ENCODE measurements around the gene NOL12.

NOL12 gene

GRCh38 chr22:37660709-37661045 lies 25.5 kb upstream of the NOL12 start:
- Histone ChIP-seq H3K27ac (ENCODE audit: low read depth, low read length) (no peak overlapping the region), H3K4me1 (ENCODE audit: insufficient read depth, low read length) (peaks cover 4% of the 10 kb centered on the region; the same call in 1 of the 2 replicates), H3K9me3 (ENCODE audit: insufficient read depth, low read depth, low read length) (no peaks in the 10 kb centered on the region), H3K4me3 (ENCODE audit: low read length) (no peak overlapping the region), H3K27me3 (ENCODE audit: insufficient read depth, low read length) (no peaks in the 10 kb centered on the region), H3K36me3 (ENCODE audit: insufficient read depth, low read length) (peaks cover 12% of the 10 kb centered on the region), H3K9ac (ENCODE audit: low read depth, low read length) (no peak overlapping the region)
- 95% methylated on average over 2 of the region's 2 CpGs for WGBS

DNA sequence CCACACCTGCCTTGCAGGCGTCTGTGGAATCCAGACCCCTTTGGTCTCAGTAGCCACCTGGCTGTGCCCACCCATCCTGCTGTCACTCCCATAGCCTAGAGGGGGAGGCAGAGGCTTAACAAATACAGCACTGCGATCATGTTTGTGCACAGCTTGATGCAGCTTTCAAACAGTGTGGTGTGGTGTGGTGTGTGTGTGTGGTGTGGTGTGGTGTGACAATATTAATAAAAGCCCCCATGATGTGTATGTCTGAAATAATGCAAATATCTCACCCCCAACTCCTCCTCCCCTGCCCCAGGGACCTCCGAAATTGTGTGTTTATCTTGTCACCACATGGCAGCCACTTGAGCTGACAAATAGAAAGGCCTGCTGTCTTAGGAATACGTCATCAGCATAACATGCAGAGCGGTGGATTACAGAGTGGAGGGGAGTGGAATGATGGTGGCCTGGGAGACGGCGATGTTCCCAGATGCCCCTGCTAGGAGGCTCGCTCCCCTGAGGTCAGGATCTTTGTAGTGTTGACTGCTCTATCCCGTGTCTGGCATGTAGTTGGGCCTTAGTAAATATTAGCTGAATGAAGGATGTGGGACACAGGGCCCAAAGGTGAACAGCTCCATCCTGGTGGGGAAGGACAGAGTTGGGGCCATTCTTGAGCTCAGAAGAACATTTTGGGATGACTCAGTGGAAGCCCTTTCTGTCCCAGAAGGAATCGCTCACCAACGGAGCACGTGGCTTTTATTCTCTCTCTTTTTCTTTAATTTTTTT lies 24.8 kb upstream of the NOL12 start:
- Histone ChIP-seq H3K36me3 (ENCODE audit: insufficient read depth, low read length) (peaks cover 19% of the 10 kb centered on the region), H3K9me3 (ENCODE audit: insufficient read depth, low read depth, low read length) (no peaks in the 10 kb centered on the region), H3K27ac (ENCODE audit: low read depth, low read length) (no peak overlapping the region), H3K4me1 (ENCODE audit: insufficient read depth, low read length) (peaks cover 4% of the 10 kb centered on the region; the same call in 1 of the 2 replicates), H3K27me3 (ENCODE audit: insufficient read depth, low read length) (no peaks in the 10 kb centered on the region), H3K4me3 (ENCODE audit: low read length) (no peak overlapping the region), H3K9ac (ENCODE audit: low read depth, low read length) (no peak overlapping the region)
- WGBS = 83% methylated on average over 12 of the region's 12 CpGs

GRCh38 chr22:37662039-37662438 lies 24.1 kb upstream of the NOL12 start:
- WGBS = 94% methylated on average over 5 of the region's 5 CpGs
- Histone ChIP-seq H3K9ac (ENCODE audit: low read depth, low read length) (no peak overlapping the region), H3K4me1 (ENCODE audit: insufficient read depth, low read length) (peaks cover 4% of the 10 kb centered on the region; the same call in 1 of the 2 replicates), H3K27ac (ENCODE audit: low read depth, low read length) (no peak overlapping the region), H3K36me3 (ENCODE audit: insufficient read depth, low read length) (peaks cover 25% of the 10 kb centered on the region), H3K4me3 (ENCODE audit: low read length) (no peak overlapping the region), H3K27me3 (ENCODE audit: insufficient read depth, low read length) (no peaks in the 10 kb centered on the region), H3K9me3 (ENCODE audit: insufficient read depth, low read depth, low read length) (no peaks in the 10 kb centered on the region)

- H3K36me3 ChIP-seq (ENCODE audit: insufficient read depth, low read length) = peaks cover 25% of the 10 kb centered on the region
- no peak overlapping the region for H3K9ac ChIP-seq (ENCODE audit: low read depth, low read length)
- H3K27me3 ChIP-seq (ENCODE audit: insufficient read depth, low read length) = no peaks in the 10 kb centered on the region
- no peak overlapping the region for H3K27ac ChIP-seq (ENCODE audit: low read depth, low read length)
- 0 out of 2 replicates have a peak, but pooled peaks cover 4% of the 10 kb centered on the region for H3K4me1 ChIP-seq (ENCODE audit: insufficient read depth, low read length)
- H3K4me3 ChIP-seq (ENCODE audit: low read length) = no peak overlapping the region
- 93% methylated on average over 16 of the region's 16 CpGs for WGBS
- H3K9me3 ChIP-seq (ENCODE audit: insufficient read depth, low read depth, low read length) = no peaks in the 10 kb centered on the region
Observed at GRCh38 chr22:37663521-37664140, 22.5 kb upstream of the NOL12 start.

- Histone ChIP-seq H3K4me3 (ENCODE audit: low read length) (no peak overlapping the region), H3K9me3 (ENCODE audit: insufficient read depth, low read depth, low read length) (no peaks in the 10 kb centered on the region), H3K36me3 (ENCODE audit: insufficient read depth, low read length) (peaks cover 25% of the 10 kb centered on the region), H3K9ac (ENCODE audit: low read depth, low read length) (no peak overlapping the region), H3K27ac (ENCODE audit: low read depth, low read length) (no peak overlapping the region), H3K27me3 (ENCODE audit: insufficient read depth, low read length) (no peaks in the 10 kb centered on the region), H3K4me1 (ENCODE audit: insufficient read depth, low read length) (0 out of 2 replicates have a peak, but pooled peaks cover 4% of the 10 kb centered on the region)
- 92% methylated on average over 16 of the region's 16 CpGs for WGBS
Observed at GRCh38 chr22:37664249-37665101, 21.7 kb upstream of the NOL12 start.

DNA sequence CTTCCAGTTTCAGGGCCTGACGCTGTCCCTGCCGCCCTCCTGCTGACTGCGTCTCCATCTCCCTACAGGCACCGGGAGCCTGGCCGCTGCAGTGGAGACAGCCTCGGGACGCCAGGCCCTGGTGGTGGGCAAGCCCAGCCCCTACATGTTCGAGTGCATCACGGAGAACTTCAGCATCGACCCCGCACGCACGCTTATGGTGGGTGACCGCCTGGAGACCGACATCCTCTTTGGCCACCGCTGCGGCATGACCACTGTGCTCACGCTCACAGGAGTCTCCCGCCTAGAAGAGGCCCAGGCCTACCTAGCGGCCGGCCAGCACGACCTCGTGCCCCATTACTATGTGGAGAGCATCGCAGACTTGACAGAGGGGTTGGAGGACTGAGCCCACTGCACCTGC lies 20.7 kb upstream of the NOL12 start:
- Histone ChIP-seq H3K4me3 (ENCODE audit: low read length) (no peak overlapping the region), H3K27me3 (ENCODE audit: insufficient read depth, low read length) (no peaks in the 10 kb centered on the region), H3K4me1 (ENCODE audit: insufficient read depth, low read length) (0 out of 2 replicates have a peak, but pooled peaks cover 2% of the 10 kb centered on the region), H3K36me3 (ENCODE audit: insufficient read depth, low read length) (peaks cover 25% of the 10 kb centered on the region), H3K9me3 (ENCODE audit: insufficient read depth, low read depth, low read length) (no peaks in the 10 kb centered on the region), H3K9ac (ENCODE audit: low read depth, low read length) (no peak overlapping the region), H3K27ac (ENCODE audit: low read depth, low read length) (no peak overlapping the region)
- 97% methylated on average over 24 of the region's 24 CpGs for WGBS

DNA sequence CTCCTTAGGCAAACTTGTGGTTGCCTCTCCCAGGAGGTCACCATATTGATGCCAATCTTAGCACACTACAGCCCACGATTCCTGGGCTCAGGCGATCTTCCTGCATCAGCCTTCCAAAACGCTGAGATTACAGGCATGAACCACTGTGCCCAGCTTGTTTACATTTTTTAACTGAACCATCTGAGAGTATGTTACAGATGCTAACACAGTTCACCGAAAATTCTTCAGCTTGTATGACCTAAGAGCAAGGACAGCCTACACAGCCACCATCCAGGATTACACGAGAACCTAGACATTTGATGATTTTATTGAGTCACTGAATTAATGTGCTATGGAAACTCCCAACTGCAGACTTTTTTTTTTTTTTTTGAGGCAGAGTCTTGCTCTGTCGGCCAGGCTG lies 16.6 kb upstream of the NOL12 start:
- Histone ChIP-seq H3K27ac (ENCODE audit: low read depth, low read length) (no peak overlapping the region), H3K36me3 (ENCODE audit: insufficient read depth, low read length) (peaks cover 20% of the 10 kb centered on the region), H3K9ac (ENCODE audit: low read depth, low read length) (no peak overlapping the region), H3K4me3 (ENCODE audit: low read length) (no peak overlapping the region), H3K4me1 (ENCODE audit: insufficient read depth, low read length) (no peaks in the 10 kb centered on the region), H3K27me3 (ENCODE audit: insufficient read depth, low read length) (no peaks in the 10 kb centered on the region), H3K9me3 (ENCODE audit: insufficient read depth, low read depth, low read length) (no peaks in the 10 kb centered on the region)
- WGBS = 94% methylated on average over 6 of the region's 6 CpGs

DNA sequence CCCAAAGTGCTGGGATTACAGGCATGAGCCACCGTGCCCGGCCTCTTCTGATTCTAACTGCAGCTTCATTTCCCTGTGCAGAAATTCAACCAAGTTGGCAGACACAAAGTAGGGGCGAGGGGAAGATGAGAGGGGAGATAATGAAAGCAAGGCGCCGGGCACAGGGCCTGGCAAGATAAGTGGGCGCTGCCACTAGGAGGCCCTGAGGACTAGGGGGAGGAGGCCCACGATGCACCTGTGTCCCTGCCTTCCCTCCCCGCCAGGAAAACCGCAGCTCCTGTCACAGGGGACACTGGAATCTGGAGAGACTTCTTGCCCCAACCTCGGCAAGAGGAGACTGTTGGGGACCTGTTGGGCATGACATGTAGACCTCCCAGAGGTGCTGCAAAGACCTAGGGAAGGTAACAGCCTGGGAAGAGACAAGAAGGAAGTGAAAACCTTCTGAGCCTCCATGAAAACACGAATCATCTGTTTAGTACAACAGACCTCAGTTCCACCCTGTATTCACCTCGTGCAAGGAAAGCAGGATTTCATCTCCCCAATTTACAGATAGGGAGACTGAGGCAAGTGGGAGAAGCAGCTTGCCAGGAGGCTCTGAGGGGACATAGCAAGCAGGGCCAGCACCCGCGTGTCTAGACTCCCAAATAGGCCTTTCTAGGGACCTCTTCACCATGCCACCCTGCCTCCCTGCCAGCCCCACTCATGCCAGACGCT lies 13.8 kb upstream of the NOL12 start:
- Histone ChIP-seq H3K27ac (ENCODE audit: low read depth, low read length) (no peak overlapping the region), H3K27me3 (ENCODE audit: insufficient read depth, low read length) (no peaks in the 10 kb centered on the region), H3K9ac (ENCODE audit: low read depth, low read length) (no peak overlapping the region), H3K4me1 (ENCODE audit: insufficient read depth, low read length) (peaks cover 5% of the 10 kb centered on the region), H3K4me3 (ENCODE audit: low read length) (no peak overlapping the region), H3K36me3 (ENCODE audit: insufficient read depth, low read length) (no peaks in the 10 kb centered on the region), H3K9me3 (ENCODE audit: insufficient read depth, low read depth, low read length) (no peaks in the 10 kb centered on the region)
- 84% methylated on average over 15 of the region's 15 CpGs for WGBS

- H3K27ac ChIP-seq (ENCODE audit: low read depth, low read length) = no peak overlapping the region
- H3K9ac ChIP-seq (ENCODE audit: low read depth, low read length) = no peak overlapping the region
- no peak overlapping the region for H3K4me3 ChIP-seq (ENCODE audit: low read length)
- 90% methylated on average over 11 of the region's 11 CpGs for WGBS
- H3K36me3 ChIP-seq (ENCODE audit: insufficient read depth, low read length) = no peaks in the 10 kb centered on the region
- peaks cover 5% of the 10 kb centered on the region for H3K4me1 ChIP-seq (ENCODE audit: insufficient read depth, low read length)
- no peaks in the 10 kb centered on the region for H3K9me3 ChIP-seq (ENCODE audit: insufficient read depth, low read depth, low read length)
- no peaks in the 10 kb centered on the region for H3K27me3 ChIP-seq (ENCODE audit: insufficient read depth, low read length)
Observed at GRCh38 chr22:37672920-37673455, 13.2 kb upstream of the NOL12 start.

DNA sequence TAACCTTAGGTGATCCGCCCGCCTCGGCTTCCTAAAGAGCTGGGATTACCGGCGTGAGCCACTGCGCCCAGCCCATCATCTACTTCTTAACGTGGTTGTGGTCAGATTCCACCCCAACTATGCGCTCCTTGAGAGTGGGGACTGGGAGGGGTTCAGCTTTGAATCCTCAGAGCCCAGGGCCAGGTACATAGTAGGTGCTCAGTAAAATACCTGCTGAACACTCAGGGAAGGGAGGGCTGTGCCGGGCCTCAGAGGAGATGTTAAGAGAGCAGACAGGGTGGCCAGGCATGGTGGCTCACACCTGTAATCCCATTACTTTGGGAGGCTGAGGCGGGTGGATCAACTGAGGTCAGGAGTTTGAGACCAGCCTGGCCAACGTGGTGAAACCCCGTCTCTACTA lies 11.9 kb upstream of the NOL12 start:
- 92% methylated on average over 12 of the region's 12 CpGs for WGBS
- Histone ChIP-seq H3K4me1 (ENCODE audit: insufficient read depth, low read length) (peaks cover 5% of the 10 kb centered on the region), H3K27me3 (ENCODE audit: insufficient read depth, low read length) (no peaks in the 10 kb centered on the region), H3K36me3 (ENCODE audit: insufficient read depth, low read length) (no peaks in the 10 kb centered on the region), H3K4me3 (ENCODE audit: low read length) (no peak overlapping the region), H3K9ac (ENCODE audit: low read depth, low read length) (no peak overlapping the region), H3K27ac (ENCODE audit: low read depth, low read length) (no peak overlapping the region), H3K9me3 (ENCODE audit: insufficient read depth, low read depth, low read length) (no peaks in the 10 kb centered on the region)
